Hepatocyte (in vitro differentiated cells): ENCODE measurements around the gene LYZL1. TPM values are rescaled to one million over a fixed set of nuclear protein-coding genes. Genes with fewer than 3 reads are reported as not detected.

ENCODE experiments used
- DNase-seq: peaks from one replicate; pipeline ENCODE4 v3.0.0-alpha.2; 2016; ENCODE audit warnings: low spot score
- H2AFZ ChIP-seq: fragments of 200-600 bp; sonication (generic); 2 replicates; pipeline ENCODE4 v1.6.0; 2016; ENCODE audit warnings: antibody characterized with exemption, mild to moderate bottlenecking
- H3K27ac ChIP-seq: fragments of 200-600 bp; sonication (generic); 2 replicates; pipeline ENCODE4 v1.5.1; 2016; ENCODE audit warnings: mild to moderate bottlenecking
- H3K27me3 ChIP-seq: fragments of 200-600 bp; sonication (generic); 2 replicates; pipeline ENCODE4 v1.6.1; 2016
- H3K36me3 ChIP-seq: fragments of 200-600 bp; sonication (generic); replicated peaks from 2 replicates; pipeline ENCODE4 v1.5.1; 2016; ENCODE audit warnings: low read depth; ENCODE audit not compliant: insufficient read depth
- H3K4me1 ChIP-seq: fragments of 200-600 bp; sonication (generic); 2 replicates; pipeline ENCODE4 v1.5.1; 2016; ENCODE audit warnings: mild to moderate bottlenecking, moderate library complexity; ENCODE audit not compliant: insufficient read depth
- H3K4me2 ChIP-seq: fragments of 200-600 bp; sonication (generic); 2 replicates; pipeline ENCODE4 v1.6.0; 2016
- H3K4me3 ChIP-seq: fragments of 200-600 bp; sonication (generic); 2 replicates; pipeline ENCODE4 v1.5.1; 2016; ENCODE audit warnings: mild to moderate bottlenecking
- H3K79me2 ChIP-seq: fragments of 200-600 bp; sonication (generic); 2 replicates; pipeline ENCODE4 v1.6.0; 2017; ENCODE audit warnings: mild to moderate bottlenecking
- H3K9me2 ChIP-seq: fragments of 200-600 bp; sonication (generic); replicated peaks from 2 replicates; pipeline ENCODE4 v1.6.0; 2017; ENCODE audit warnings: mild to moderate bottlenecking; ENCODE audit not compliant: insufficient read depth
- H3K9me3 ChIP-seq: fragments of 200-600 bp; sonication (generic); 2 replicates; pipeline ENCODE4 v1.5.1; 2016; ENCODE audit warnings: low read depth, mild to moderate bottlenecking
- H4K20me1 ChIP-seq: fragments of 200-600 bp; sonication (generic); 2 replicates; pipeline ENCODE4 v1.6.0; 2016; ENCODE audit warnings: mild to moderate bottlenecking; ENCODE audit not compliant: insufficient read depth, poor library complexity, severe bottlenecking
- CTCF ChIP-seq: fragments of 200-600 bp; sonication (generic); IDR thresholded peaks from 2 replicates; pipeline ENCODE4 v1.5.1; 2016; ENCODE audit warnings: antibody characterized with exemption, mild to moderate bottlenecking; ENCODE audit not compliant: poor library complexity
- EZH2 ChIP-seq: fragments of 200-600 bp; sonication (generic); IDR thresholded peaks from 2 replicates; pipeline ENCODE4 v1.6.1; 2016; ENCODE audit warnings: antibody characterized with exemption, mild to moderate bottlenecking, borderline replicate concordance
- EZH2phosphoT487 ChIP-seq: fragments of 200-600 bp; sonication (generic); IDR thresholded peaks from one replicate; pipeline ENCODE4 v1.6.1; 2018; ENCODE audit warnings: antibody characterized with exemption, mild to moderate bottlenecking, low read depth, moderate library complexity; ENCODE audit not compliant: unreplicated experiment, severe bottlenecking
- WGBS: methylation state at CpG from one replicate; pipeline ENCODE4 v1.1.6; 2016; ENCODE audit warnings: low lambda C conversion rate; ENCODE audit errors: missing lambda C conversion rate; 5-methylcytosine and 5-hydroxymethylcytosine counted together
- polyA plus RNA-seq: library from polyadenylated mRNA; unstranded; fragments of >200 nt; fragmentation: Nextera tagmentation; extraction: Ambion mirVana; gene quantifications from 2 replicates; pipeline ENCODE4 v1.2.1, GENCODE V29; 2016
- total RNA-seq: library from RNA; depleted of rRNA; stranded (reverse); fragments of >200 nt; gene quantifications from 2 replicates; pipeline ENCODE4 v1.2.3, GENCODE V29; 2014

Gene LYZL1
- total and polyA plus RNA-seq, 2 experiments from 2014 or later: not detected

- H3K9me2 ChIP-seq: no peaks in the 10 kb centered on the region
- H3K36me3 ChIP-seq: no peaks in the 10 kb centered on the region
- H4K20me1 ChIP-seq: no peaks in the 10 kb centered on the region
- no peaks in the 10 kb centered on the region for H3K4me1 ChIP-seq
- H3K4me2 ChIP-seq: no peak overlapping the region
- H2AFZ ChIP-seq: no peak overlapping the region
- no peak overlapping the region for H3K27ac ChIP-seq
- 93% methylated on average over 9 of the region's 9 CpGs for WGBS
- no peaks in the 10 kb centered on the region for H3K79me2 ChIP-seq
- H3K4me3 ChIP-seq: no peak overlapping the region
- no peaks in the 10 kb centered on the region for H3K27me3 ChIP-seq
- no peaks in the 10 kb centered on the region for H3K9me3 ChIP-seq
- no peak for DNase-seq
- no peak for TF ChIP-seq CTCF
- no peak for TF ChIP-seq EZH2phosphoT487
- TF ChIP-seq EZH2: no peak
These were observed 57.6 kb downstream of the LYZL1 start for GRCh38 chr10:29346296-29347001.

DNA sequence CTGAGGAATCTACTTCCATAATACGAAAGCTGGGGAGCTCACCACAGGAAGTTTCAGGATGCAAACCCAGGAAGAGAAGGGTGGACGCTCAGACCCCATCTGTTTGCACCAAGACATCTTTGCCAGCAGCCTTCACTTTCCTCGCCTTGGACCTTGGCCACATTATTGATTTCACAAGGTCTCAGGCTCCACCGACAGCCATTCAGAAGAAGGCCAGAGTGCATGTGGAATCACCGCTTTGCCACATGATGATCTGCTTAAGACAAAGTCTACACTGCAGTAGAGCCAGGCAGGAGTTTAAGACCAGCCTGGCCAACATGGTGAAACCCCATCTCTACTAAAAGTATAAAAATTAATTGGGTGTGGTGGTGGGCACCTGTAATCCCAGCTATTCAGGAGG is 60.0 kb downstream of the LYZL1 start:
- DNase-seq: no peak
- Histone ChIP-seq H3K79me2 (no peaks in the 10 kb centered on the region), H3K9me3 (no peaks in the 10 kb centered on the region), H3K4me3 (no peak overlapping the region), H3K36me3 (no peaks in the 10 kb centered on the region), H3K27ac (no peak overlapping the region), H4K20me1 (no peaks in the 10 kb centered on the region), H2AFZ (no peak overlapping the region), H3K4me2 (no peak overlapping the region), H3K4me1 (no peaks in the 10 kb centered on the region), H3K27me3 (no peaks in the 10 kb centered on the region), H3K9me2 (no peaks in the 10 kb centered on the region)
- no peak for TF ChIP-seq EZH2phosphoT487
- TF ChIP-seq EZH2: no peak
- no peak for TF ChIP-seq CTCF
- 95% methylated on average over 5 of the region's 5 CpGs for WGBS

- 62% methylated on average over 3 of the region's 3 CpGs for WGBS
- no peak for DNase-seq
- H3K79me2 ChIP-seq: no peaks in the 10 kb centered on the region
- H3K9me3 ChIP-seq: no peaks in the 10 kb centered on the region
- TF ChIP-seq EZH2phosphoT487 (no peak), EZH2 (no peak), CTCF (no peak)
- H3K4me3 ChIP-seq: no peak overlapping the region
- H3K27ac ChIP-seq: peak overlapping the region; percentile 70
- H2AFZ ChIP-seq: no peak overlapping the region
- no peaks in the 10 kb centered on the region for H3K36me3 ChIP-seq
- no peaks in the 10 kb centered on the region for H3K27me3 ChIP-seq
- no peak overlapping the region for H3K4me2 ChIP-seq
- H4K20me1 ChIP-seq: no peaks in the 10 kb centered on the region
- no peaks in the 10 kb centered on the region for H3K9me2 ChIP-seq
- H3K4me1 ChIP-seq: peaks cover 11% of the 10 kb centered on the region
These were observed 64.4 kb downstream of the LYZL1 start for GRCh38 chr10:29353305-29353704.
